Activated CD4-positive, CD25-positive, alpha-beta regulatory T cell treated with anti-CD3 and anti-CD28 coated beads, Interleukin-2, amount 50 U/mL, for 72 hours (primary cell): ENCODE results near the gene HLA-DOA.

ENCODE experiments used
- DNase-seq: peaks from one replicate; pipeline ENCODE4 v3.0.0; 2021

The HLA-DOA gene

DNA sequence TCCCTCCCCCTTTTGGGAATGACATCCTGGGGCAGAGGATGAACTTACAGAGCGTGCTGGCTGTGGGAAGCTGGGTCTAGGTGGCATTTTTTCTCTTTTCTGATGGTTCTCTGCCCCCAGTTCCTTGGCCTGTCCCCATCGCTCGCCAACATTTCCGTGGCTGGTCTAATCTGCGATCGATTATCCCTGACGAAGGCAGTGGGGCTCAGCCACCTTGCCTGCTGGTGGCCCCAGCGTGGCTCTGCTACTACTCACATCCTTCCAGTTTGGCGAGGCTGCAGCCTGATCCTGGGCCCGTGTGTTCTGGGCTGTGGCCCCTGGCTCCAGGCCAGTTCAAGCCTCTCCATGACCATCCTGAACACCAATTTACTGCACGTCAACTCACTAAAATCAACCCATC lies 6.4 kb upstream of the HLA-DOA start:
- no peak for DNase-seq

DNA sequence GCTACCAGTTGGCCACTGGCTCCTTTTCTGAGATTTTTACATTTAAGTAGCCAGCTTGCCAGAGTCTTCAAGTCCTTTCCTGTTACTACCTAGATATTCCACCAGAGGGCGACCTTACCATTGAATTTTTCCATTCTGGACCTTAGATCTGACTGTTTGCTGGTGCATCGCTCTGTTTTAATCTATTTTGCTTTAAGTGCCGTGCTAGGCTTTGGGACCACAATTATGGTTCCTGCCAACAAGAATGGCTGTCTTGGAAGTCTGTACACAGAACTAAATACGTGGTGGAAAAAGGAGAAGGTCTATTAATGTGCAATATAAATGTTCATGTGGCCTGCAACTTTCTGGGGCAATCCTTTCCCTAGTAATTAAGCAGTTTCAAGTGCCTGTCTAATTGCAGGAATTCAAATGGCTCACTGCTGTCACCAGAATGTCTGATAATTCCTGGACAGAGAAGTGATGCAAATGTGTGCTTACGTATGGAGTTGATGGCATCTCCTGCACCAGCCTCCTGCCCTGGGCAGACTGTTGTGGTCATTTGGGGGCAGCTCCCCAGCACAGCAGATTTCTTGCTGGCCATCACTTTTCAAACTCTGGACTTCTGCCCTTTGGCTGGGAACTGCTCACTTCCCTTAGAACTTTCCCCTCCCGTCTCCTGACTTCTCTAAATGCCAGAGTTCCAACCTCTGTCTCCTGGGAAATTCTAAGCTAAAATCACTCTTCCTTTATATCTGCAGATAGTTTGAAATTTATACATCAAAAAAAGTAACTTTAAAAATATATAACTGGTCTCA lies 5.6 kb upstream of the HLA-DOA start:
- DNase-seq = no peak

DNA sequence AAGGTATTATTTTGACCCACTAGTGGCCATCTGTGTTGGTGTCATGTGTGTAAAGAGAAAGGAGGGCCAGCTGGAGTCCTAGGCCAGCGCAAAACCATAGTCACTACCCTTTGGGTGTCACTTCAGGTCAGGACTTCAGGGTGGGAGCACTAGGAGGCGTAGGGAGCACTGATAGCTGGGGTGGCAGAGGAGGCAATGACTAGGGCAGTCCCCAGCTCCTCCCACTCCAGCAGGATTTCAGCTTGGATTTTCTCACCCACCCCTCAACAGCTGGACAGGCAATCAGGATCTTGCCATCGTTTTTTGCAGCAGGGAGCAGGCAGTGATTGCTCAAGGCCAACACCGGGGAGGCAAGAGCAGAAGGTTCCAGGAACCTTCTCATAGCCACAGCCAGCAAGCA lies 4.2 kb upstream of the HLA-DOA start:
- DNase-seq = no peak

DNA sequence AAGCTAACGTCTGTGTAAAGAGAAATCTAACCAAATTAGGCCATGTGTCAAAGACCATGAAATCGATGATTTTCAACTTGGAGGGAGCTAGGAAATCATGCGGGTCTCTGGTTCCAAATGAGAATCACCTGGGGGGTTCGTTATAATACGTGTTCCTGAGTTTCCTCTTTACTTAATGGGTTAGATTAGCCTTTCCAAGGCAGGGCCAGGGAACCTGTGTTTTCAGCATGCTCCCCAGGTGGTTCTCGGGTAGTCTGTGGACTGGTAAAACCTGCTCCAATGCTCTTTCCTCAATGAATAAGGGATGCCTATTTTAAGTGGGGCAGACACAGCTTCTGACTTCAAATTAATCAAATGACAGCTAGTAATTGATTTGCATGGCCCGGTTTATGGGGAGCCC lies 965 bp upstream of the HLA-DOA start:
- no peak for DNase-seq

DNA sequence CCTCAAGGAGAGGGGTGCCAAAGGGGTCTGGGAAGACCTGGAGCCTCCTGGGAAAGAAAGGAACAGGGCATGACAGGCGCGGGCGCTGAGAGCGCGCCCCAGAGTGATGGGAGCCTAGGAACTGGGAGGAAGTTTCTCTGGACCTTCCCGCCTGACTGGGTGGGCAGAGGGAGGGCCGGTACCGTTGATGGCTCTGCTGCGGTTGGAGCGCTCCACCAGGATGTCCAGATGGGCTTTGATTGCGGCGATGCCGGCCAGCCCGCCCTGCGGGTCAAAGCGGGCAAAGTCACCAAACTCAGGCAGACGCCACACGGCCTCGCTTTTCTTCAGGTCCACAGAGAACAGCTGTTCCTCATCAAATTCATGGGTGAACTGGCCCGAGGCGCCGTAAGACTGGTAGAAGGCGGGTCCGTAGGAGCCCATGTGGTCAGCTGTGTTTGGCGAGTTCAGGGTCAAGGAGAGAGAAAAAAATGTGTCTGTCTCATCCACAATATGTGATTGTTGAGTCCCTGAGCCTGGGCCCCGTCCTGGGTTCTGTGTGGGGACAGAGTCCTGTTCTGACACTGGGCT lies 1.5 kb downstream of the HLA-DOA start:
- no peak for DNase-seq

DNA sequence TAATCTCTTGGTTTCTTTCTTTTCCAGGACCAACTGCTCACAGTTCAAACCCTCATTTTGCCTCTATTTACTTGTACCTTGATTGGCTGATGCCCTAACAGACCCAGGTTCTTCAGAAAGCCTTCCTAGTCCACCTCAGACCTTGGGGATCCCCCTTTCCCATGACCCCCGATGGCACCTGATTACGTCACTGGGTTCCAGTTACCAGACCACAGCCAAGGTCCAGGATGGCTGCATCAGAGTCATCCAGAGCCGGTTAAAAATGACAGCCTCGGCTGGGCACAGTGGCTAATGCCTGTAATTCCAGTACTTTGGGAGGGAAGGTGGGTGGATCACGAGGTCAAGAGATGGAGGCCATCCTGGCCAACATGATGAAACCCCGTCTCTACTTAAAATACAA lies 4.5 kb downstream of the HLA-DOA start:
- no peak for DNase-seq

DNA sequence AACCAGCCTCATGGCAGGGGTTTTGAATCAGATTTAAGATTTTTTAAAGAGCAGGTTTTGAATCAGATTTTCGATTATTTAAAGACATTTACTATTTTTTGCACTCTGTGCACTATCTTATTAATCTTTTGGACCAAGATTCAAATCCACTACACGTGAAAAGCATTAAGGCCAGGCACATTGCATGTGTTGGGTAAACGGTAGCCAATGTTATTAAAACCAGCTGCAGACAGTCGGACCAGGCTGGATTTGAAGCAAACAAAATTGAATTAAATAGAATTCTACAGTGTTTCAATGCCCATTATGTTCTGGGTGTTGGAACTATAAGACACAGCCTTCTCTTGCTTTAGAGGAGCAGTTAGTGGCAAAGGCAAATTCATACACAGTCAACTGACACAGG lies 7.7 kb downstream of the HLA-DOA start:
- no peak for DNase-seq

DNA sequence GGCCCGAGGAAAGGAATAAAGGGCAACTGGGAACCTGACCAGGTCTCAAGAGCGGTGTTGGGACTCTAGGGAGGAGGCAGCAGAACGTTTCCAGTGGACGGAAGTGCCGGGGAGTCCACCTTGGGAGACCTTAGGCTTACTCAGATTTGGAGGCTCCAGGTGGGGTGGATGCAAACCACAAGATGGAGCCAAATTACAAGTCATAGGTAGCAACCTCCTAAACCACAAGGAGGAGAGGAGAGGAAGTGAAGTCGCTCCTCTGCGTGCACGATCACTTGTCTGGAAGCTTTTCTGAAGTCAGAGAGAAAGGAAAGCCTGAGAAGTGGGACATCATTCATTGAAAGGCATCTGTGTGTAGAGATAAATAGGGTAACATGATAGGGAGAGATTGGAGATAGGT lies 9.3 kb downstream of the HLA-DOA start:
- DNase-seq = no peak

DNA sequence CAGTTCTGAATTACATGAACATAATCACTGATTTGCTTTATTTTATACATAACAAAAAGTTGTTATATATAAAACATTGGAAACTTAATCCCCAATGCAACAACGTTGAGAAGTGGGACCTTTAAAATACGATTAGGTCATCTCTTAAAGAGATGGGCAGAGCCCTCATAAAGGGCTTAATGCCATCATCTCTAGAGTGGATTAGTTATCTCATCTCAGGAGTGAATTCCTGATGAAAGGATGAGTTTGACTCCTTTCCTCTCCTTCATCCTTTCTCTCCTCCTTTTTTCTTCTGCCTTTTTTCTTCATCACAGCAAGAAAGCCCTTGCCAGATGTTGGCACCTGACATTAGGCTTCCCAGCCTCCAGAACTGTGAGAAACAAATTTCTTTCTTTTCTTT lies 13.9 kb downstream of the HLA-DOA start:
- no peak for DNase-seq

DNA sequence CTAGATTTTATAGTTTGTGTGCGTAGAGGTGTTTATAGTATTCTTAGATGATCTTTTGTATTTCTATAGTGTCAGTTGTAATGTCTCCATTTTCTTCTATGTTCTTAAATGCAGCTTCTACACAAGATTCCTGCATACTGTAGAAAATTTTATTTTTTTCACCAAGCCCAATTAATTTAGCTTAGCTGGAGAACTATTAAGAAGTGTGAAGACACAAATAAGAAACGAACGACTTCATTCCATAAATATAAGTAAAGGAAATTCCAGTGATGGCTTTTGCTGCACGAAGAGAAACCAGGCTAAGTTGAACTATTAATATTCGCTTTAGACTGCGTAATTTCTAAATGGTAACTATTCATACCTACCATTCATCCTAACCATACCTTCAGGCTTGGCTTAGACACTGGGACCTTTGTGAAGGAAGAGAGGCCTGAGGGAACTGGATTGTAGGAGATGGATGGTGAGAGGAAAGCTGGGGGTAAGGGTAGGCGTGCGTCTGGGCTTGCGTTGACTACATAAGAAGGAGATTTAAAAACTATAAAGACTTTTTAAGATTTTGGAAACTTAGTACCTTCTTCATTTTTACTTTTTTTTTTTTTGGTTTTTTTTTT lies 15.9 kb downstream of the HLA-DOA start:
- DNase-seq = no peak

DNA sequence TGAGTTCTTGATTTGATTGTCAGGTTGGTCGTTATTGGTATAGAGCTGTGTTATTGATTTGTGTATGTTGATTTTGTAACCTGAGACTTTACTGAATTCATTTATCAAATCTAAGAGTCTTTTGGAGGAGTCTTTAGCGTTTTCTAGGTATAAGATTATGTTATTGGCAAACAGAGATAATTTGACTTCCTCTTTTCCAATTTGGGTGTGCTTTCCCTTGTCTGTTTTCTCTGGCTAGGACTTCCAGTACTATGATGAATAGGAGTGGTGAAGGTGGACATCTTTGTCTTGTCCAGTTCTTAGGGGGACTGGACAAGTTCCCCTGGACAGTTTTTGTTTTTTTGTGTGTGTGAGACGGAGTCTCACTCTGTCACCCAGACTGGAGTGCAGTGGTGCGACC lies 17.4 kb downstream of the HLA-DOA start:
- no peak for DNase-seq

DNA sequence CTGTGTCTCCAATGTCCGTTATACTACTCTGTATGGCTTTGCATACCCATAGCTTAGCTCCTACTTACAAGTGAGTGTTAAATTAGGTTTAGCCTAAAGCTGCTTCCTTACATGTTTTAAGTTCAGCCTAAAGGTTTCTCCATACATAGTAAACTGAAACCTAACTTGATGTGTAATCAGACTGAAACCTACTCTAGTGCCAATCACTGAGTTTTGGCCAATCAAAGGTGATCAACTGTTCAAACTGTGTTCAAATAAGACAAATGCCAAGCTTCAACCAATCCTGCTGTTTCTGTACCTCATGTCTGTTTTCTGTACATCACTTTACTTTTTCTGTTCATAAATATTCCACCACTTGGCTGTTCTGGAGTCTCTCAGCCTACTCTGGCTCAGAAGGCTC lies 20.0 kb downstream of the HLA-DOA start:
- DNase-seq = no peak

DNA sequence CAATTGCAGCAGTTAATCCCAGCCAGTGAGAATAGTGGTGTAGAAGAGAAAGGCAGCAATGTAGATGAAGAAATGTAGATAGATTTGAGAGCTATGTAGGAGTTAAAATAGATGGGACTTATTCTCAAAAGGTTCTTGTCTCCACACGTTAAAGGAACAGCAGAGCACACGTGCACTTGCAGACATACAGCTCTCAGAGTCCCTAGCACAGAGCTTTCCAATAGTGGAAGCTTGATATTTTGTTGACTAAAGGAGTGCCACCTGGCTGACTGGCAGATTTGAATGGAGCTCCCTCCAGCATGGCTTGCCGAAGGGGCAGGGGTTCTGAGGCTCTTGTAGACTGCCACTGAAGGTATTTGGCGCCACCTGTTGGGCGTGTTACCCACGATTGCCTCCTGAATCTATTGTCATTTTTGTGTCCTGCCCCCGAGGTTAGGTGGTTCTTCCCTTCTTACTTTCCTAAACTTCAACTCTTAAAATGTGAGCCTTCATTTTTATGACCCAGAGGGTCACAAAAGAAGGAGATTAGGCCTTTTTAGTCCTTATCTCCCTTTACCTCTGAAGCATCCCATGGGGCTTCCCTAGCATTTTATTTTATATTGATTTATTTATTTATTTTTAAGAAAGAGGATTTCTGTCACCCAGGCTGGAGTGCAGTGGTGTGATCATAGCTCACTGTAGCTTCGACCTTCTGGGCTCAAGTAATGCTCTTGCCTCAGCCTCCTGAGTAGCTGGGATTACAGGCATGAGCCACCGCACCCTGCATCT lies 24.6 kb downstream of the HLA-DOA start:
- peak; percentile 87 for DNase-seq

DNA sequence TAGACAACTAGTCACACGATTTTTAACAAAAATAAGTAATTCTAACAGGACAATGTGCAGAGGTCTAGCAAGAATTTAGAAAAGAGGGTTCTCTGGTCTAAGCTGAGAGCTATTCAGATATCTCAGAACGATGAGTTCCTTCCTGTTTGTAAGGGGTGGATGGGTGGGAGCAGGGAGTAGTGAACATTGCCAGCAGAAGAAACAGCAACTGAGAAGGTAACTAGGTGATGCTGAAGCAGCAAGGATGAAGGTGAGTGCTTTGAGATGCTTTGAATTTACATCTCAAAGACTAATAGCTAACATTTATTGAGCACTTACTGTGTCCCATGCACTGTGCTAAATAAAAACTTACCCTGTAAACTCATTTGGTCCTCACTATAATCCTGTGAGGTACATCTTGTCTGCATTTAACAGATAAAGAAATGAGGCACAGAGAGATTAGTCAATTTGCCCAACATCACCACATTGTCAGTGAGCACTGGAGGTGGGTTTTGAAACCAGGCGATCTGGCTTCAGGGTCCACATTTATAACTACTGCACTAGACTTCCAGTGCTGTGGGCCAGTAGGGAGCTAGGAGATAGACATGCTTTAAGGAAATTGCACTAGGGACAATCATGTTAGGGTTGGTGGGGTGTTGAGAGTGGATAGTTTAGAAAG lies 25.3 kb downstream of the HLA-DOA start:
- no peak for DNase-seq

DNA sequence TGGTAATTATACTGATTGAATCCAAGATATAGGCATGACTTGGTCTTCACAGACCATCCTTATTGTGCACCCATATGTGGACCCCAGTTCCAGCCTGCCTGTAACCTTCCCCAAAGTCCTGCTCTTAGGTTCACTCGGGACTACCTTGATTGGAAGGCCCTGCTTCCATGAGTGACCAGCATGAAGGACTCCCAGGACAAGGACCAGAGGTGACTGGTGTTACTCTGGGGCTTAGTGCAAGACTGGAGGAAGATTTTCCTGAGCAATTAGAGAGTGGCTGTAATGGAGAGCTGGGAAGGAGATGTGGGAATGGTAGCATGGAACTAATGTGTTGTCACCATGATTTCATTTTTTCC lies 25.9 kb downstream of the HLA-DOA start:
- DNase-seq = no peak

DNA sequence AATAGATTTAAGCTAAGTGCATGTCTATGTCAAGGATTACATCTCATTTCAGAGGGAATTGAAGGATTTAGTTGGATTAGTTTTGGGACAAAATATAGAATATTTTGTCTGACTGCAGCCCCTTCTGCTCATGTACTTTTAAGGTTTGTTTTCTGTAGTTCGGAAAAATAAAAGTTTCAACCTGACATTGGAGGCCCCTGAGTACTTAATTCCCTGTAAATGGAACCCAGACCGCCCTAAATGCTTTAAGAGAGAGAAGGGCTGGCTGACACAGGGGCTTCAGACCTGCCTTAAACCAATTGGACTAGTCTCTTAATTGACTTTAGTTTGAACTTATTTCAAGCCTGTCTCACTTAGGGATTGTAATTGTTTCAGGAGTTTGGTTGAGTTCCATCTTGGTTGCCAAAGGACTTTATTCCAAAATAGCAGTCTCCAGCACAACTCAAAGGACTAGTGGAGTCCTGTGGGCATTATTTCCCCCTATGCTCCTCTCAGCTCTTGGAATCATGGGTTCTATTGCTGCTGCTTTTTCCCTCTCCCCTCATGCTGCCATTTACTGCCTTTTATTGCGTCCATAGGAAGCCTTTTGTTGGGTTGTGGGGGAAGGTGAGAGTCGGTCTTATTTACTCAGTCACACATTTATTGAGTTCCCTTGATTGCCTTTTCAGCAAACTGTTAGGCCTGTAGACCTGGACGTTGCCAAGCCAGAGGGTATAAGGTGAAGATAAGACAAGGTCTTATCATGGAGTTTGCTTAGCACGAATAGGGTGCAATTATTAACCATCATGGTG lies 26.5 kb downstream of the HLA-DOA start:
- no peak for DNase-seq

DNA sequence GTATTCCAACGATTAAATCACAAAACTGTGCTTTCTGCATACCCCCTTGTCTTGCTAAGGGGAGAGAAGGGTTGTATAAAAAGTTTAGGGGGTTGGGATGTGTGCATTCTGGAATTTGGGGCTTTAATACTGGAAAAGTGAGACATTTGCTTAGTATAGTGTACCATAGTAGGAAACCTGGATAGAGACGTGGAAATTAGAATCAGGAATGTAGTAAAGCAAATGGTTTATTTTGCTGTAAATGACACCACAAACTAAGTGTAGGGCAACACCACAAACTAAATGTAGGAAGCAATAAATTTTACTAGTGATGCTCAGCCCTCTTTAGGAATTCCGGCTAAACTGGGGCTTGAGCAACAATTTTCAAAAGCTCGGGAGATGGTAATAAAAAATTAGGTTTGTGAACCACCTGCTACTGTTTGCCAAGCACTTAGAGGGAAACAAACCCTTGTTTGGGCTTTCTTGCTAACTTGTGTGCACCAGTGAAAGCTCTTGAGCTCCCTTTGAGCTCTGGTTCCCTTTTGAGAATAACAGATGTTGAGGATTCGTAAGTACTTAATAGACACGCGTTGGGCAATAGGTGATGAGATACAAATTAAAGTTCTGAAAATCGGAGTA lies 27.2 kb downstream of the HLA-DOA start:
- DNase-seq = no peak

DNA sequence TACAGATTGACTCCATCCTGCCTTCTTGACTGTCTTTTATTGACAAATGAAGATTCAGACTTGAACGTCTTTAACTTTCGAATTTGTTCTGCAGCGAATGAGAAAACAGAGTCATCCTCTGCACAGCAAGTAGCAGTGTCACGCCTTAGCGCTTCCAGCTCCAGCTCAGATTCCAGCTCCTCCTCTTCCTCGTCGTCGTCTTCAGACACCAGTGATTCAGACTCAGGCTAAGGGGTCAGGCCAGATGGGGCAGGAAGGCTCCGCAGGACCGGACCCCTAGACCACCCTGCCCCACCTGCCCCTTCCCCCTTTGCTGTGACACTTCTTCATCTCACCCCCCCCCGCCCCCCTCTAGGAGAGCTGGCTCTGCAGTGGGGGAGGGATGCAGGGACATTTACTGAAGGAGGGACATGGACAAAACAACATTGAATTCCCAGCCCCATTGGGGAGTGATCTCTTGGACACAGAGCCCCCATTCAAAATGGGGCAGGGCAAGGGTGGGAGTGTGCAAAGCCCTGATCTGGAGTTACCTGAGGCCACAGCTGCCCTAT lies 28.8 kb downstream of the HLA-DOA start:
- DNase-seq = no peak

DNA sequence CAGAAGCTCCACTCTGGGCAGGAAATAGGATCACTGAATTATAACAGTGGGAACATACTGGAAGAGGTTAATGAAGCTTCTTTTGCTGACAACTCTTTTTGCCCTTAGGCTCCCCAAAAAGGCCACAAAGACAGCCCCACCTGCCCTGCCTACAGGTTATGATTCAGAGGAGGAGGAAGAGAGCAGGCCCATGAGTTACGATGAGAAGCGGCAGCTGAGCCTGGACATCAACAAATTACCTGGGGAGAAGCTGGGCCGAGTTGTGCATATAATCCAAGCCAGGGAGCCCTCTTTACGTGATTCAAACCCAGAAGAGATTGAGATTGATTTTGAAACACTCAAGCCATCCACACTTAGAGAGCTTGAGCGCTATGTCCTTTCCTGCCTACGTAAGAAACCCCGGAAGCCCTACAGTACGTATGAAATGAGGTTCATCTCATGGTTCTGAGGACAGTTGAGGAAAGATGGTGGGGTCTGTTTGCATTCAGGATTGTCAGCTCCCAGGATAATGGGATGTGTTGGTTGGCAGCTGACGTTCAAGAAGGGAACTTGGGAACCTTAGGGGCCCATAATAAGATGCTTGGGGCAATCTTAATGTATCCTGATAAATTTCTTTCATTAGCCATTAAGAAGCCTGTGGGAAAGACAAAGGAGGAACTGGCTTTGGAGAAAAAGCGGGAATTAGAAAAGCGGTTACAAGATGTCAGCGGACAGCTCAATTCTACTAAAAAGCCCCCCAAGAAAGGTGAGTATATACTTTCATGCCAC lies 29.5 kb downstream of the HLA-DOA start:
- DNase-seq = no peak

DNA sequence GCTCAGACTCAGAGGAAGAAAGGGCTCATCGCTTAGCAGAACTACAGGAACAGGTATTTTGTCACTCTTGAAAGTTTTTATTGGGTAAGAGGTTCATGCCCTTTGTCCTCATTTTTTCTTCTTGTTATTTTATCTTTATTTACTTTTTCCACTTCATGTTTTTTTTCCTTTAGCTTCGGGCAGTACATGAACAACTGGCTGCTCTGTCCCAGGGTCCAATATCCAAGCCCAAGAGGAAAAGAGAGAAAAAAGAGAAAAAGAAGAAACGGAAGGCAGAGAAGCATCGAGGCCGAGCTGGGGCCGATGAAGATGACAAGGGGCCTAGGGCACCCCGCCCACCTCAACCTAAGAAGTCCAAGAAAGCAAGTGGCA lies 31.5 kb downstream of the HLA-DOA start:
- no peak for DNase-seq
